Prostate gland (tissue), 2 donors: Measurements from ENCODE around the gene CNST.

Source experiments
- POLR2A ChIP-seq: fragments of 450-650 bp; IDR thresholded peaks from one replicate; pipeline ENCODE4 v1.6.1; 2016; ENCODE audit warnings: antibody characterized with exemption, mild to moderate bottlenecking
- POLR2AphosphoS5 ChIP-seq: sonication (generic); formaldehyde crosslinking; IDR thresholded peaks from one replicate; pipeline ENCODE4 v1.6.1; 2017; ENCODE audit warnings: antibody characterized with exemption
- TF ChIP-seq, protein P1 (sequence below), 4 experiments: fragments of 200-600 bp in 2 of 4; fragments of 450-650 bp in 2 of 4; sonication (generic) in 2 of 4; IDR thresholded peaks; 1 replicate in 3 of 4; 2 replicates in 1 of 4; pipeline ENCODE4 v1.5.1; 2016 to 2019; ENCODE audit warnings: antibody characterized with exemption in 4 of 4, mild to moderate bottlenecking in 2 of 4, moderate library complexity in 2 of 4

DNA sequence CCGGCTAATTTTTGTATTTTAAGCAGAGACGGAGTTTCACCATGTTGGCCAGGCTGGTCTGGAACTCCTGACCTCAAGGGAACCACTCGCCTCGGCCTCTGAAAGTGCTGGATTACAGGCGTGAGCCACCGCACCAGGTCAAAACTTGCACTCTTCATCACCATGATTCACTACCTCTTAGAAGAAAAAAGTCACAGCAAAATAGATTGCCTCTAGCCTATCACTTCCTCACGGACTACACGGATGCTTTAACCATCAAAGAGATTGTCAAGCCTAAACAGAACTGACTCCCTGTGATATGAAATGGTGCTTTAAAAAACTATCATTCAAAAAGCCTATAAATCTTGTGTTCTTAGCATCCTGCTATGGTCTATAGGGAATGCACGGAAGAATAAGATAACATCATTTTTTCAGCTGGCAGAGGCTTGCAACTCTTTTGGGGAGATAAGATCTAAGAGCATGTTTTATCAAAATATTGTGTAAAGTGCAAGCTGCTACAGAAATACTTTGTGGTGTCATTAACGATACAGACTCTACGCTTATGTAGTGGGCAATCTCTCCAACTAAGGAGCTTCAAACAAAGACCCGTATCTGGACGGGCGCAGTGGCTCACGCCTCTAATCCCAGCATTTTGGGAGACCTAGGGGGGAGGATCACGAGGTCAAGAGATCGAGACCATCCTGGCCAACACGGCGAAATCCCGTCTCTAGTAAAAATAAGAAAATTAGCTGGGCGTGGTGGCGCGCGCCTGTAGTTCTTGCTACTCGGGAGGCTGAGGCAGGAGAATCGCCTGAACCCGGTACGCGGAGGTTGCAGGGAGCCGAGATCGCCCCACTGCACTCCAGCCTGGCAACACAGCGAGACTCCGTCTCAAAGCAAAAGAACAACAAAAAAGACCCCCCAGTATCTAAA, 1.2 kb upstream of the CNST start:
- TF ChIP-seq, protein P1, sequence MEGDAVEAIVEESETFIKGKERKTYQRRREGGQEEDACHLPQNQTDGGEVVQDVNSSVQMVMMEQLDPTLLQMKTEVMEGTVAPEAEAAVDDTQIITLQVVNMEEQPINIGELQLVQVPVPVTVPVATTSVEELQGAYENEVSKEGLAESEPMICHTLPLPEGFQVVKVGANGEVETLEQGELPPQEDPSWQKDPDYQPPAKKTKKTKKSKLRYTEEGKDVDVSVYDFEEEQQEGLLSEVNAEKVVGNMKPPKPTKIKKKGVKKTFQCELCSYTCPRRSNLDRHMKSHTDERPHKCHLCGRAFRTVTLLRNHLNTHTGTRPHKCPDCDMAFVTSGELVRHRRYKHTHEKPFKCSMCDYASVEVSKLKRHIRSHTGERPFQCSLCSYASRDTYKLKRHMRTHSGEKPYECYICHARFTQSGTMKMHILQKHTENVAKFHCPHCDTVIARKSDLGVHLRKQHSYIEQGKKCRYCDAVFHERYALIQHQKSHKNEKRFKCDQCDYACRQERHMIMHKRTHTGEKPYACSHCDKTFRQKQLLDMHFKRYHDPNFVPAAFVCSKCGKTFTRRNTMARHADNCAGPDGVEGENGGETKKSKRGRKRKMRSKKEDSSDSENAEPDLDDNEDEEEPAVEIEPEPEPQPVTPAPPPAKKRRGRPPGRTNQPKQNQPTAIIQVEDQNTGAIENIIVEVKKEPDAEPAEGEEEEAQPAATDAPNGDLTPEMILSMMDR (IDR thresholded peaks at IDR 0.05), result no peak
- TF ChIP-seq POLR2AphosphoS5, result no peak
- no peak for TF ChIP-seq POLR2A
